Endothelial cell of umbilical vein (primary cell): ENCODE measurements around the gene GAS7. TPM values are rescaled to one million over a fixed set of nuclear protein-coding genes. Genes with fewer than 3 reads are reported as not detected.
"Not testable (repeated sequence)": the region's sequence is repeated elsewhere in the genome, so short reads cannot be mapped to it uniquely, and the experiment has no call there.

ENCODE experiments used
- BruUV-seq: library from RNA; stranded (reverse); fragments of 400-500 nt; replicated peaks from 2 replicates; lab custom pipeline; 2021; lab: Mats Ljungman, UMichigan
- CTCF ChIA-PET: fragments of 300-600, 350-600 bp; sonication (Branson Sonifier 250); formaldehyde crosslinking; loops from one replicate; lab custom pipeline; 2021; ENCODE audit warnings: antibody characterized with exemption, inconsistent platforms; lab: Charles Lee
- POLR2A ChIA-PET: fragments of 300-600, 350-600 bp; sonication (Branson Sonifier 250); formaldehyde crosslinking; loops from one replicate; lab custom pipeline; 2021; ENCODE audit warnings: antibody characterized with exemption, inconsistent platforms; lab: Charles Lee
- DNase-seq: peaks from one replicate; pipeline ENCODE4 v3.0.0-alpha.2; 2011; ENCODE audit warnings: low read depth, low spot score
- FAIRE-seq: peaks from 2 replicates; lab custom pipeline; 2011; peaks lifted over from hg19 to GRCh38; lab: Jason Lieb, UNC
- H2AFZ ChIP-seq: 2 replicates; pipeline ENCODE4 v1.6.0; 2012; ENCODE audit warnings: low read depth, low read length, control low read depth, inconsistent platforms
- H3K27ac ChIP-seq: 2 replicates; pipeline ENCODE4 v1.5.1; 2011; ENCODE audit warnings: low read depth, mild to moderate bottlenecking, control low read depth, low read length, moderate library complexity; ENCODE audit not compliant: insufficient read depth
- H3K27me3 ChIP-seq, 2 experiments: 2 replicates each; pipeline versions ENCODE4 v1.6.0 to v1.6.1; 2011; ENCODE audit warnings: low read length in 2 of 2, mixed read lengths in 1 of 2; ENCODE audit not compliant: control insufficient read depth in 2 of 2, insufficient read depth in 2 of 2
- H3K36me3 ChIP-seq, 2 experiments: 2 replicates in 1 of 2; 3 replicates in 1 of 2; pipeline ENCODE4 v1.5.1; 2011; ENCODE audit warnings: low read length in 2 of 2, mild to moderate bottlenecking in 1 of 2, moderate library complexity in 1 of 2; ENCODE audit not compliant: control insufficient read depth in 2 of 2, insufficient read depth in 2 of 2; ENCODE audit errors: extremely low read depth in 1 of 2
- H3K4me1 ChIP-seq: 3 replicates; pipeline ENCODE4 v1.5.1; 2011; ENCODE audit warnings: mild to moderate bottlenecking, low read length; ENCODE audit not compliant: control insufficient read depth, insufficient read depth; ENCODE audit errors: extremely low read depth
- H3K4me2 ChIP-seq: 2 replicates; pipeline ENCODE4 v1.6.1; 2011; ENCODE audit warnings: low read length, control low read depth, mixed read lengths; ENCODE audit not compliant: insufficient read depth
- H3K4me3 ChIP-seq, 3 experiments: fragments of 200-600 bp in 1 of 3; sonication (generic), shearing (Covaris generic) in 1 of 3; replicated peaks in 1 of 3; 2 replicates each; pipeline ENCODE4 v1.5.1; 2011 to 2016; ENCODE audit warnings: control low read depth in 3 of 3, low read length in 3 of 3, mild to moderate bottlenecking in 2 of 3, inconsistent platforms in 1 of 3, low read depth in 1 of 3, moderate library complexity in 1 of 3; ENCODE audit not compliant: insufficient read depth in 1 of 3
- H3K79me2 ChIP-seq: 2 replicates; pipeline ENCODE4 v1.6.0; 2012; ENCODE audit warnings: low read length, inconsistent platforms; ENCODE audit not compliant: control insufficient read depth, insufficient read depth
- H3K9ac ChIP-seq: replicated peaks from 2 replicates; pipeline ENCODE3; 2011; ENCODE audit warnings: low read length, control low read depth; ENCODE audit not compliant: insufficient read depth; ENCODE audit errors: extremely low read depth
- H3K9me1 ChIP-seq: replicated peaks from 3 replicates; pipeline ENCODE4 v1.6.0; 2011; ENCODE audit warnings: mild to moderate bottlenecking, low read length; ENCODE audit not compliant: control insufficient read depth, insufficient read depth; ENCODE audit errors: extremely low read depth
- H3K9me3 ChIP-seq: replicated peaks from 2 replicates; pipeline ENCODE4 v1.5.1; 2012; ENCODE audit warnings: low read length, inconsistent platforms; ENCODE audit not compliant: control insufficient read depth, insufficient read depth
- H4K20me1 ChIP-seq: replicated peaks from 2 replicates; pipeline ENCODE3; 2011; ENCODE audit warnings: mild to moderate bottlenecking, low read length; ENCODE audit not compliant: control insufficient read depth, insufficient read depth; ENCODE audit errors: extremely low read depth
- EZH2 ChIP-seq: IDR thresholded peaks from 2 replicates; pipeline ENCODE4 v1.6.1; 2012; ENCODE audit warnings: borderline replicate concordance, low read depth, mild to moderate bottlenecking, moderate library complexity, low read length, inconsistent platforms; ENCODE audit not compliant: severe bottlenecking
- FOS ChIP-seq: IDR thresholded peaks from 2 replicates; pipeline ENCODE4 v1.6.1; 2011; ENCODE audit warnings: mild to moderate bottlenecking, low read length, moderate library complexity, borderline replicate concordance; ENCODE audit not compliant: insufficient read depth
- GATA2 ChIP-seq: IDR thresholded peaks from 2 replicates; pipeline ENCODE4 v1.7.0; 2011; ENCODE audit warnings: low read depth, mild to moderate bottlenecking, moderate library complexity, mixed read lengths, low read length; ENCODE audit not compliant: insufficient read length, insufficient read depth
- JUN ChIP-seq: IDR thresholded peaks from 2 replicates; pipeline ENCODE4 v1.6.1; 2011; ENCODE audit warnings: borderline replicate concordance, low read depth; ENCODE audit not compliant: insufficient read length, insufficient read depth
- MYC ChIP-seq: IDR thresholded peaks from one replicate; pipeline ENCODE4 v1.6.1; 2011; ENCODE audit warnings: mild to moderate bottlenecking, low read depth, low read length
- POLR2A ChIP-seq: IDR thresholded peaks from 2 replicates; pipeline ENCODE4 v1.6.1; 2012; ENCODE audit warnings: low read depth, mild to moderate bottlenecking, control low read depth, low read length
- POLR2AphosphoS5 ChIP-seq: IDR thresholded peaks from 2 replicates; pipeline ENCODE4 v1.6.1; 2012; ENCODE audit warnings: low read depth, mild to moderate bottlenecking, control low read depth, low read length, moderate library complexity; ENCODE audit not compliant: insufficient read depth
- dilution Hi-C: fragments of 300-500 bp; cut with MboI; formaldehyde crosslinking; loops from one replicate; pipeline ENCODE4 v1.15.0; 2019; ENCODE audit warnings: low sequenced_read_pairs; ENCODE audit not compliant: extremely low pct_ligation_motif_present
- intact Hi-C: fragments of 100-400 bp; cut with micrococcal nuclease; formaldehyde crosslinking; loops from one replicate; pipeline ENCODE4 v1.10.0; 2022
- polyA plus RNA-seq, 4 experiments: library from polyadenylated mRNA; depleted of rRNA in 3 of 4; stranded (reverse) in 3 of 4; unstranded in 1 of 4; fragments of >200 nt; gene quantifications; 2 replicates each; pipeline versions ENCODE4 v1.2.1 to v1.2.3, GENCODE V29; 2011 to 2012; ENCODE audit warnings: missing spikeins in 1 of 4
- total RNA-seq: library from RNA; stranded (reverse); gene quantifications from 2 replicates; pipeline ENCODE4 v1.2.3, GENCODE V29; 2021
- TF ChIP-seq, protein P1 (sequence below), 2 donors: IDR thresholded peaks; 1 replicate in 1 of 2; 2 replicates in 1 of 2; pipeline ENCODE4 v1.5.1; 2011; ENCODE audit warnings: low read length in 2 of 2, mild to moderate bottlenecking in 2 of 2, moderate library complexity in 2 of 2, control low read depth in 1 of 2, inconsistent platforms in 1 of 2, low read depth in 1 of 2; ENCODE audit not compliant: insufficient read depth in 1 of 2; ENCODE audit errors: extremely low read depth in 1 of 2
- TF ChIP-seq, protein P2 (sequence below): IDR thresholded peaks from 2 replicates; pipeline ENCODE4 v1.6.1; 2011; ENCODE audit not compliant: insufficient read depth, insufficient read length

GAS7 gene
- total and polyA plus RNA-seq, 2 donors (not counting 3 experiments of a cell fraction or from before 2014, with no cell fraction given) = not detected

DNA sequence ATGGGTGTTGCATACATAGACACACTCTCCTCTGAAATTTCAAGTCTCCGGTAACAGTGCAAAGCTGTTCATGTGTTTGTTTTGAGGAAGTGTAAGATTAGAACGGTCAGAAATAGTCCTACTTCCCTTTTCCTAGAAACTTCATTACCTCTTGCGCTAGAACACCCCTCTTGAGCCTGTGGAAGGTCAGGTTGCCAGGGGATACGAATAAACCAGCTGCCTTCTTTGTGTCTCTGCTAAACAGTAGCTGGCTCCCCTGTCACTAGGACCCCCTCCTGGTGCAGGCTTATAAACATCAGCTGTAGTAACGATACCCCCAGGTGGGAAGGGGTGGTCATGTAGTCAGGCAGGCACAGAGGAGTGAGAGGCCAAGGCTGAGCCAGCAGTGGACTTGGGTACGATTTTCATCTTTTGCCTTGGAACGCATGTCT, 179.9 kb downstream of the GAS7 start:
- Histone ChIP-seq H3K27ac (no peak overlapping the region), H3K27me3 (no peaks in the 10 kb centered on the region), H3K4me3 (no peak overlapping the region), H3K9me3 (peaks cover 6% of the 10 kb centered on the region), H4K20me1 (no peaks in the 10 kb centered on the region), H3K9ac (no peak overlapping the region), H3K4me1 (no peaks in the 10 kb centered on the region), H3K36me3 (no peaks in the 10 kb centered on the region), H3K4me2 (no peak overlapping the region), H2AFZ (no peak overlapping the region), H3K79me2 (no peaks in the 10 kb centered on the region), H3K9me1 (no peaks in the 10 kb centered on the region)
- ChIA-PET POLR2A (no interaction called here), CTCF (no interaction called here)
- BruUV-seq = no TSS peak
- no peak for FAIRE-seq
- DNase-seq = no peak
- dilution Hi-C loops = no loop called here
- TF ChIP-seq POLR2A (no peak), POLR2AphosphoS5 (no peak), FOS (no peak), JUN (no peak), GATA2 (no peak), MYC (no peak), EZH2 (no peak)
- TF ChIP-seq, protein P1, sequence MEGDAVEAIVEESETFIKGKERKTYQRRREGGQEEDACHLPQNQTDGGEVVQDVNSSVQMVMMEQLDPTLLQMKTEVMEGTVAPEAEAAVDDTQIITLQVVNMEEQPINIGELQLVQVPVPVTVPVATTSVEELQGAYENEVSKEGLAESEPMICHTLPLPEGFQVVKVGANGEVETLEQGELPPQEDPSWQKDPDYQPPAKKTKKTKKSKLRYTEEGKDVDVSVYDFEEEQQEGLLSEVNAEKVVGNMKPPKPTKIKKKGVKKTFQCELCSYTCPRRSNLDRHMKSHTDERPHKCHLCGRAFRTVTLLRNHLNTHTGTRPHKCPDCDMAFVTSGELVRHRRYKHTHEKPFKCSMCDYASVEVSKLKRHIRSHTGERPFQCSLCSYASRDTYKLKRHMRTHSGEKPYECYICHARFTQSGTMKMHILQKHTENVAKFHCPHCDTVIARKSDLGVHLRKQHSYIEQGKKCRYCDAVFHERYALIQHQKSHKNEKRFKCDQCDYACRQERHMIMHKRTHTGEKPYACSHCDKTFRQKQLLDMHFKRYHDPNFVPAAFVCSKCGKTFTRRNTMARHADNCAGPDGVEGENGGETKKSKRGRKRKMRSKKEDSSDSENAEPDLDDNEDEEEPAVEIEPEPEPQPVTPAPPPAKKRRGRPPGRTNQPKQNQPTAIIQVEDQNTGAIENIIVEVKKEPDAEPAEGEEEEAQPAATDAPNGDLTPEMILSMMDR (IDR thresholded peaks at IDR 0.05; ENCODE audit: extremely low read depth in 1 of 2, insufficient read depth in 1 of 2, low read depth in 1 of 2, low read length in 2 of 2) = no peak
- TF ChIP-seq, protein P2, sequence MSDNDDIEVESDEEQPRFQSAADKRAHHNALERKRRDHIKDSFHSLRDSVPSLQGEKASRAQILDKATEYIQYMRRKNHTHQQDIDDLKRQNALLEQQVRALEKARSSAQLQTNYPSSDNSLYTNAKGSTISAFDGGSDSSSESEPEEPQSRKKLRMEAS = no peak
- intact Hi-C loops = no loop called here

DNA sequence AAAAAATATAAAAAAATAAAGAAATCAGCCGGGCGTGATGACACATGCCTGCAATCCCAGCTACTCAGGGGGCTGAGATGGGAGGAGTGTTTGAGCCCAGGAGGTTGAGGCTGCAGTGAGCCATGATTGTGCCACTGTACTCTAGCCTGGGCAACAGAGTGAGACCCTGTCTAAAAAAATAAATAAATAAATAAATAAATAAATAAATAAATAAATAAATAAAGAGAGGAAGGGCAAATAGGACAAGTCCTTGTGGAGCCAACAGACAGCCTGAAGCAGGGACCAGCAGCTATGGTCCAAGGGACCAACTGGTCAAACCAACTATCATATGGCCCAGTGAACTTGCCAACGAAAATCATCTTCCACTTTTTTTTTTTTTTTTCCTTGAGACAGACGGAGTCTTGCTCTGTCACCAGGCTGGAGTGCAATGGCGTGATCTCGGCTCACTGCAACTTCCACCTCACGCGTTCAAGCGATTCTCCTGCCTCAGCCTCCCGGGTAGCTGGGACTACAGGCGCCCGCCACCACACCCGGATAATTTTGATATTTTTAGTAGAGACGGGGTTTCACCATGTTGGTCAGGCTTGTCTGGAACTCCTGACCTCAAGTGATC, 181.3 kb downstream of the GAS7 start:
- H3K27me3 ChIP-seq, H3K9me3 ChIP-seq, H3K9ac ChIP-seq, H3K4me2 ChIP-seq, FAIRE-seq, H3K4me1 ChIP-seq, H3K4me3 ChIP-seq, H2AFZ ChIP-seq, DNase-seq, H3K27ac ChIP-seq, BruUV-seq, H3K79me2 ChIP-seq, H3K36me3 ChIP-seq, POLR2A ChIA-PET, CTCF ChIA-PET, H4K20me1 ChIP-seq, intact Hi-C loops, dilution Hi-C loops, H3K9me1 ChIP-seq: not testable (repeated sequence)
